IPS-18a (cell line): ENCODE results near the gene LSM12.

ENCODE experiments used
- H3K27ac ChIP-seq: one replicate; pipeline ENCODE4 v1.5.1; 2013; ENCODE audit warnings: low read length
- H3K27me3 ChIP-seq: one replicate; pipeline ENCODE4 v1.6.1; 2013; ENCODE audit warnings: mild to moderate bottlenecking, low read length; ENCODE audit not compliant: control insufficient read depth, insufficient read depth
- H3K36me3 ChIP-seq: one replicate; pipeline ENCODE4 v1.6.1; 2013; ENCODE audit warnings: low read depth, low read length; ENCODE audit not compliant: control insufficient read depth
- H3K4me1 ChIP-seq: one replicate; pipeline ENCODE4 v1.6.1; 2013; ENCODE audit warnings: low read depth, low read length; ENCODE audit not compliant: control insufficient read depth
- H3K4me3 ChIP-seq: one replicate; pipeline ENCODE4 v1.5.1; 2013; ENCODE audit warnings: low read length
- H3K9ac ChIP-seq: one replicate; pipeline ENCODE4 v1.6.1; 2013; ENCODE audit warnings: mild to moderate bottlenecking, low read length, moderate library complexity
- H3K9me3 ChIP-seq: one replicate; pipeline ENCODE4 v1.6.1; 2013; ENCODE audit warnings: low read depth, low read length; ENCODE audit not compliant: control insufficient read depth

The LSM12 gene

GRCh38 chr17:44066204-44066930 is at the start of gene LSM12:
Gene LSM12, minus strand, starts transcription at chr17:44066671. Its CDS starts 84 bp downstream, at chr17:44066587.
- peak within 1 kb of the TSS; percentile 99 for H3K4me3 ChIP-seq
- H3K9ac ChIP-seq, result peak within 1 kb of the TSS; percentile 98
- peaks cover 10% of the 10 kb centered on the region for H3K4me1 ChIP-seq
- no peaks in the 10 kb centered on the region for H3K9me3 ChIP-seq
- H3K27me3 ChIP-seq, result no peaks in the 10 kb centered on the region
- peak within 1 kb of the TSS; percentile 88 for H3K27ac ChIP-seq
- peaks cover 26% of the 10 kb centered on the region for H3K36me3 ChIP-seq

DNA sequence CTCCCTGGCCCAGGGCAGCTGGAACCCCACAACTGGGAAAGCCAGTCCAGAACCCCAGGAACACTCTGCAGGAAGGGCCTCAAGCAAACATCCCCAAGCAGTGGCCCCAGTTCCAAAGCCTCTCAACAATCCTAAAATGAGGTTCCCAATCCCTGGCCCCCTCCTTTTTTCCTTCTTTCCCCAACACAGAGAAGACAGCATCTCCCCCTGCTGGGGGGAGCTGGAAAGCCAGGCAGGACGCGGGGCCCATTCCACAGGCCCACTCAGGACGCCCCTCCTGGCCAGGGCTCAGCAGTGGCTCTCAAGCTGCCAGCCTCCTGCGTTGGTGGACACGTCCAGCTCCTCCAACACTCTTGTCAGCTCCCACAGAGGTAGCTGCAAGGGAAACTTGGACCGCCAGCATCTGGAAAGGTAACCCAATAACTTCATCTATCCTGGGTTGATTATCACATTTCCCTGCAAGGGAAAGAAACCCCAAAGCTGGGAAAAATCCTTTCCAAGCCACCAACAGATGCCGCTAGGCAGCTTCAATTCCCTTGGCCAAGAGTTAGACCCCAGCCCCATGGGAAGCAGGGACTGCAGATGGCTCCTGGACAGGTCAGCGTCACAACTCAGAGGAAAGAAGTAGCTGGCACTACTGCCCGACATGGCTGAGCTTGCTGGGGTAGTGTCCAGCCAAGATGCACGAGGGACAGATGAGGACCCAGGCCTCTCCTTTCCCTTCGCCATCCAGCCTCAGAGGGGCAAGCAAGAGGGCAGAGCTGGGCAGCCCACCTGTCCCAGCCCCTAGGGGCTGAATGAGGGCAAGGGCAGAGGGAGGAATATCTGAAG is 49.3 kb upstream of the LSM12 start:
- no peak overlapping the region for H3K4me3 ChIP-seq
- no peak overlapping the region for H3K27ac ChIP-seq
- no peaks in the 10 kb centered on the region for H3K9me3 ChIP-seq
- peaks cover 10% of the 10 kb centered on the region for H3K4me1 ChIP-seq
- H3K27me3 ChIP-seq, result no peaks in the 10 kb centered on the region
- no peaks in the 10 kb centered on the region for H3K36me3 ChIP-seq
- H3K9ac ChIP-seq, result no peak overlapping the region

- no peak overlapping the region for H3K4me3 ChIP-seq
- no peaks in the 10 kb centered on the region for H3K27me3 ChIP-seq
- H3K36me3 ChIP-seq, result no peaks in the 10 kb centered on the region
- peaks cover 15% of the 10 kb centered on the region for H3K4me1 ChIP-seq
- no peak overlapping the region for H3K27ac ChIP-seq
- H3K9me3 ChIP-seq, result no peaks in the 10 kb centered on the region
- H3K9ac ChIP-seq, result no peak overlapping the region
Measured at GRCh38 chr17:44113868-44114840, 47.7 kb upstream of the LSM12 start.

GRCh38 chr17:44113382-44113781 is 46.9 kb upstream of the LSM12 start:
- Histone ChIP-seq H3K27ac (no peak overlapping the region), H3K9me3 (no peaks in the 10 kb centered on the region), H3K9ac (no peak overlapping the region), H3K36me3 (no peaks in the 10 kb centered on the region), H3K27me3 (no peaks in the 10 kb centered on the region), H3K4me1 (peaks cover 14% of the 10 kb centered on the region), H3K4me3 (no peak overlapping the region)

DNA sequence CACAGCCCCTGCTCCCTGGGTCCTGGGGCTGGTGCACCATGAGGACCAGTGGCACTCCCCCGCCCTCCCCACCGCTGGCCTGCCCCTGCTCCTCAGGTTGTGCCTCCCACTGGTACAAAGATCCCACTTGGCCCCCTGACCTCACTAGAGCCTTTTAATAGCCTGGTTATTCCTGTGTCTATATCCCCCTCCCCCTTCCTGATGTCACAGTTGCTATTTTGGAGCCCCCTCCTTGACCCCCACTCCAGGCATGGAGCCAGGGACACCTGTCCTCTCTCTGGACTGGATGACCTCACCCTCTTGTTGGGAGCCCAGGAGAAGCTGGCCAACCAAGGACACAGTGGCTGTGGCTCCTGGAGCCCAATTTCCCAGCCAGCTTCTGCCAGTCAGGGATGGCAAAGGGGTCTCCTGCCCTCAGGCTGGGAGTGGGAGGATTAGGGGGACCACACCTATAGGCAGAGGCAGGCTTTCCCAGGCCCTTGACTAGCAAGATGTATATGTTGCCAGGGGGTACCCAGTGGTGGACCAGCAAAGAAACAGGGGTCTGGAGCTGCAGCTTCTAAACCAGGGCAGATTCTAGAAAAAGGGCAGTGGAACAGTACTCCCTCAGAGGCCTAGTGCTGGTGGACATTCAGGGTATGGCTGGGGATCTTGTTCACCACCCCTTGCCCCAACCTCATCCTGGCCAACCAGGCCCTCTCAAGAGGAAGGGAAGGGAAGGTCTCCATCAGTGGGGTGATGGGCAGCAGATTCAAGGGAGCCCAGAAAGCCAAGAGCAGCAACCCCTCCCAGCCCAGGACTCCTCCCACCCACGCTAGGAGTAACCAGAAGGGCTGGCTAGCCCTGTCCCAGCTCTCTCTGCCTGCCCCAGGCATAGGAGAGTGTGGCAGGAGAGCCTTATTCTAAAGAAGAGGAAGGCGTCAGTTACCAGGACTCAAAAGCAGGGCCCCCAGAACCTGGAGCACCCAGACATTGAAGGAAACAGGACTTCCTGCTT is 46.1 kb upstream of the LSM12 start:
- Histone ChIP-seq H3K27me3 (no peaks in the 10 kb centered on the region), H3K4me1 (peaks cover 12% of the 10 kb centered on the region), H3K36me3 (no peaks in the 10 kb centered on the region), H3K27ac (no peak overlapping the region), H3K9ac (no peak overlapping the region), H3K4me3 (no peak overlapping the region), H3K9me3 (no peaks in the 10 kb centered on the region)

DNA sequence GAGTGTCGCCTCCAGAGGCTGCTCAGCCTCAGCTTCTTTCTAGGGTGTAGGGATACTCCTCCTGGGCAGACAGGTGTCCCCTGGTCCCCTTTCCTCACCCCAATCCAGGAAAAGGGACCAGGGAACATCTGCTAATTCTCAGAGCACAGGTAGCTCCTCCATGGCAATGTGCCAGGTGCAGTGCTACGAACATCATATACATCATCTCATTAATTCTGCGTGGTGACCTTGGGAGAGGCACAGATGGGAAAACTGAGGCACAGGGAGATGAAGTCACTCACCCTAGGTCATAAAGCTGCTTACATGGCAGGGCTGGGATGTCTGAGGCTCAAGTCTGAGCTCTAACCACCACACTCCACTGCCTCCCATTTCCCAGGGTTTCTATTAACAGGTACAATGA is 45.3 kb upstream of the LSM12 start:
- Histone ChIP-seq H3K4me1 (peaks cover 12% of the 10 kb centered on the region), H3K4me3 (peak overlapping the region; percentile 42), H3K36me3 (no peaks in the 10 kb centered on the region), H3K9ac (no peak overlapping the region), H3K27ac (no peak overlapping the region), H3K27me3 (no peaks in the 10 kb centered on the region), H3K9me3 (no peaks in the 10 kb centered on the region)

- H3K4me3 ChIP-seq, result peak overlapping the region; percentile 42
- H3K9ac ChIP-seq, result no peak overlapping the region
- no peaks in the 10 kb centered on the region for H3K27me3 ChIP-seq
- H3K4me1 ChIP-seq, result peaks cover 12% of the 10 kb centered on the region
- H3K27ac ChIP-seq, result no peak overlapping the region
- no peaks in the 10 kb centered on the region for H3K36me3 ChIP-seq
- no peaks in the 10 kb centered on the region for H3K9me3 ChIP-seq
Measured at GRCh38 chr17:44110823-44111633, 44.6 kb upstream of the LSM12 start.

- H3K4me1 ChIP-seq, result peaks cover 12% of the 10 kb centered on the region
- H3K27ac ChIP-seq, result no peak overlapping the region
- no peak overlapping the region for H3K9ac ChIP-seq
- H3K4me3 ChIP-seq, result no peak overlapping the region
- H3K36me3 ChIP-seq, result no peaks in the 10 kb centered on the region
- no peaks in the 10 kb centered on the region for H3K27me3 ChIP-seq
- H3K9me3 ChIP-seq, result no peaks in the 10 kb centered on the region
Measured at GRCh38 chr17:44110011-44110686, 43.7 kb upstream of the LSM12 start.

GRCh38 chr17:44109312-44109630 is 42.8 kb upstream of the LSM12 start:
- Histone ChIP-seq H3K9me3 (no peaks in the 10 kb centered on the region), H3K4me3 (no peak overlapping the region), H3K36me3 (no peaks in the 10 kb centered on the region), H3K9ac (no peak overlapping the region), H3K27ac (no peak overlapping the region), H3K4me1 (peaks cover 12% of the 10 kb centered on the region), H3K27me3 (no peaks in the 10 kb centered on the region)
